GM18867 (cell line): ENCODE results near the gene POM121L12.

Experiments
- ATAC-seq: cut with Tn5 transposase; IDR thresholded peaks from one replicate; pipeline ENCODE4 v1.9.1; 2021; ENCODE audit warnings: mild to moderate bottlenecking, moderate library complexity; ENCODE audit not compliant: unreplicated experiment

POM121L12 gene

DNA sequence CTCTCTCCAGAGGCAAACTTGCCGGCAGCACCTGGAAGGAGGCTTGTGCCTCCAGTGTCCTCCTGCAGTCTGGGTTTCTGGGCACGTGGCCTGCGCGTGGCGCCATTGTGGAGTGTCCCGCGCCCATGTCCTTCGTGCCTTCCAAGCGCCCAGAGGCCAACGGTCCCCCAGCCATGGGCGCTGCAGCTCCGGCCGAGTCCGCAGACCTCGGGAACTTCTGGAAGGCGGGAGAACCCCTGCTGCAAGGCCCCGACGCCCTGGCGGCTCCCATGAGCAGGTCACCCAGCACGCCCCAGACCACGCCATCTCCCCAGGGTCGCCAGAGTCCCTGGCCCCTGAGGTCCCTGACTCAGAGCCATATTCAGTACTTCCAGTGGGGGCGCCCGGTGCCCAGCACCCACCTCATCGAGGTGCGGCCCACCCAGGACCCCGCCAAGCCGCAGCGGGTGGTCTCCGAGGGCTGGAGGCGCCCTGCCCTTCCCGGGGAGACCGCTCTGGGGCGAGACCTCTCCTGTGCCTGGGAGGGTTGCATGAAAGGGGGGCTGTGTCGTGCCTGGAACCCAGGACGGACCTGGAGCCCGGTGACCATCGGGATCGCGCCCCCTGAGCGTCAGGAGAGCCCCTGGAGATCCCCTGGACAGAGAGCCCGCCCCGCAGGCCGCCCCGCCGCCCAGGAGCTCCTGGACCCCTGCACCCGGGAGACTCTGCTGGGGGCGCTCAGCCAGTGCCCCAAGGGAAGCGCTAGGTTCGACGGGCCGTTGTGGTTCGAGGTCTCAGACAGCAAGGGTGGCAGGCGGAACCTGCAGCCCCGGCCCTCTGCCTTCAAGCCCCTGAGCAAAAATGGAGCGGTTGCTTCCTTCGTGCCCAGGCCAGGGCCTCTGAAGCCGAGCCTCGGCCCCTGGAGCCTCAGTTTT is at the start of gene POM121L12:
Gene POM121L12, plus strand, starts transcription at position 135 of the 914 bp plus-strand sequence. Its CDS starts 39 bp downstream, at position 174.
- ATAC-seq: no peak

DNA sequence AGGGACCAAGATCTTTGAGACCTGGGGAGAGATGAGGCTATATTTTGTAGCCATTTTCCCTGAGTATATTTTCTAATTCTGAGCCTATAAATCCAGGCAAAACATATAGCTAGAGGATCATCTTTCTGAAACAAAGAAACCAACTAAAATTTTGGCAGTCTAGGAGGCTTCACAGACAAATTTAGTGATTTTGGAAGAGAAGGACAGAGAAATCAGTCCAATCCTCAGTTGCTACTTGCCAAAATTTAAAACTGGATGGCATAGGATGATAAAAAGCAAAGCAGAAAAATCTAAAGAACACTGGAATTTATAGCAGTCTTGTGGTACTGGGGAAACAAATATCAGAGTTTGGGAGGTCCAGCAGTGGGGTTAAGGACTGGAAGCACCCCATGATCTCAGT is 43.4 kb upstream of the POM121L12 start:
- ATAC-seq: no peak

DNA sequence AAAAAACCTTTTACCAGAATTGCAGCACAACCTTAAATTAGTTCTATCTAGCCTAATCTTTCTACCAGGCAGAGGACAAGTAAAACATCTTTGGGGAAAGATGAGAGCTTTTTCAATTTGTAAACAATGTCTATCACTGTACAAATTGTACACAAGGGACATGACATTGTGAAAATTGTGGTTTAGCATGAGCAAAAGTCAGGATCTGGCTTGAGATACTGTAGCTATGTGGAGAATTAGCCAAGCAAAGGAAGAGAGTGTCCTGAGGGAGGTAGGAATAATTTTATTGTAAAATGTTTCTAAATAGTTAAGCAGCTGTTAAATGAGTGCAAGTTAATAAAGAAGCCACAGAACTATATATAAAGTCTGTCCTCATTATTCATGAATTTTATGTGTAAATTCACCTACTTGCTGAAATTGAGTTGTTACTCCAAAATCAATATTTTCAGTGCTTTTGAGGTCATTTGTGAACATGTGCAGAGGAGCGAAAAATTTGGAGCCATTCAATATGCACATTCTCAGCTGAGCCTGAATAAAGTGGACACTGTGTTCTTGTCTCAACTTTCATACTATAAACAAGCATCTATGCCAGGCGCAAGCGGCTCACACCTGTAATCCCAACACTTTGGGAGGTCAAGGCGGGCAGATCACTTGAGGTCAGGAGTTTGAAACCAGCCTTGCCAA is 42.8 kb upstream of the POM121L12 start:
- ATAC-seq: no peak

DNA sequence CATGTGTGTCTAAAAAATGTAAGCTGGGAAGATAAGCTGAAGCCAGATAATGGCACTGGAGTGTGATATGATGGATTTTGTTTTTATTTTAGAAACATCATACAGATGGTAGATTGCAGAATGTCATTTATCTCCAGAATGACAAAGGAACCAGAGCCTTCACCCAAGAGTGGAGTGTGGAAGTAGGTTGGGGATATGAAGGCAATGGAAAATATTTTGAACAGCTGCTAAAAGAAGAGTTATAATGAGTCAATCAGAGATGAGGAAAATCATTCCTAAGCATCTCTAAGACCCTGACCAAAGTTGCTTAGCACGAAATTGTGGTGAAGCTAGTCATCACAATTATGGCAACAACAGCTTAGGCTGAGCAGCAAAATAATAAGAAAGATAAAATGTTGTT is 39.8 kb upstream of the POM121L12 start:
- ATAC-seq: no peak

DNA sequence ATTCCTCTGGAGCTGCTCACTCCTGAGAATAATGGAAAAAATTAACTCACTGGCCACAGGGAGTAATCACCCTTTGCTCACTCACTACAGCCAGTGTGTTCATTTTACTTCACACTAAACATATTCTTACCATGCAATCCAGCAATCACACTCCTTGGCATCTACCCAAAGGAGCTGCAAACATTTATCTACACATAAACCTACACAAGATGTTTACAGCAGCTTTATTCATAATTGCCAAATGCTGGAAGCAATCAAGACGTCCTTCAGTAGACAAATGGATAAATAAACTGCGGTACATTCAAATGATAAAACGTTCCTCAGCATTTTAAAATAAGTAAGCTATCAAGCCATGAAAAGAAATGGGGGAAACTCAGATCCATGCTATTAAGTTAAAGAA is 34.2 kb upstream of the POM121L12 start:
- ATAC-seq: no peak

DNA sequence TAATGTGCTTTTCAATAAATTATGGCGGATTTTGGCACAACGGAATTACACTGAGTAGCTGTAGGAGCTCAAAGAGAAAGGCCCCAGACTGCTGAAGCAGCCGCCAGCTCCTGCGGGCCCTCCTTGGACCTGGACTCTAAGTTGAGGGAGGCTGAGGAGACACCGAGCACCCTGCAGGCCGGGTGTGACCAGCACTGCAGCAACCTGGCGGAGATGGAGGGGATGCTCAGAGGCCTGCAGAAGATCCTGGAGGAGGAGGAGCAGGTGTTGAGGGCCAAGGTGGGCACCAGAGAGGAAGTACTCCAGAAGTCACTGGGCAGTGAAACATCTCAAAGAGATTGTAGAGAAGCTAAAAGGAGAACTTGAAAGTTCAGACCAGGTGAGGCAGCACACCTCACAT is 33.0 kb upstream of the POM121L12 start:
- no peak for ATAC-seq

DNA sequence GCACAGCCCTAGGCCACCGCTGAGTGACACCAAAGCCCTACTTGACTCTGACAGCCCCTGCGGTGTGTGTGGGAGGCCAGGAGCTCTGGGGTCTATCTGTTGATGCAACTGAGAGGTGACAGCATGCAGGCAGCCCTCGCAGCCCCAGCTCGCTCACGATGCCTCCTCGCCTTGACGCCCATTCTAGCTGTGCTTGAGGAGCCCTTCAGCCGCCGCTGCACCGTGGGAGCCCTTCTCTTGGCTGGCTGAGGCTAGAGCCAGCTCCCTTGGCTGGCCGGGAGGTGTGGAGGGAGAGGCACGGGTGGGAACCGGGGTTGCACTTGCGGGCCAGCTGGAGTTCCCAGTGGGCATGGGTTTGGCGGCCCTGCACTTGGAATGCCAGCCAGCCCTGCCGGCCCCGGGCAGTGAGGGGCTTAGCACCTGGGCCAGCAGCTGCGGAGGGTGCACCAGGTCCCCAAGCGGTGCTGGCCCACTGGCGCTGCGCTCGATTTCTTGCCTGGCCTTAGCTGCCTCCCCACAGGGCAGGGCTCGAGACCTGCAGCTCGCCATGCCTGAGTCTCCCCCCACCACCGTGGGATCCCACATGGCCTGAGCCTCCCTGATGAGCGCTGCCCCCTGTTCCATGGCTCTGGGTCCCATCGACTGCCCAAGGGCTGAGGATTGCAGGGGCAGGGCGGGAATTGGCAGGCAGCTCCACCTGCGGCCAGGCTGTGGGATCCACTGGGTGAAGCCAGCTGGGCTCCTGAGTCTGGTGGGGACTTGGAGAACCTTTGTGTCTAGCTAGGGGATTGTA is 31.6 kb upstream of the POM121L12 start:
- ATAC-seq: no peak

DNA sequence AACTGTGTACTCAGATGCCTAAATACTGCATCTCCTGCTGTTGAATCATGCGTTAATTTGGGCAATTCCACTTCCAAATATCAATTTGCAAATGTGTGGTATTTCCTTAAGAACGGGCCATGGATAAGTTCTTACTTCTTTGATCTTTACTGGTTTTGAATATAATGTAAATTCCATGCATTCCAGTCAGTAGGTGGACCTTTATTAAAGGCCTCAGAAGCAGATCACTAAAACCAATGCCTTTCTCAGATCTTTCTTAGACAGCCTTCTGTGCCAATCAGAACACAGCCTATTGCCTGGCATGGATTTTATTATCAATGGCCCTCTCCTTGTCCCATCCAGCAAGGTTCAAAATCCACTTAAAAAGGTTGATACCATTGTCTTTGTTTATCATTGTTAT is 21.5 kb upstream of the POM121L12 start:
- no peak for ATAC-seq

DNA sequence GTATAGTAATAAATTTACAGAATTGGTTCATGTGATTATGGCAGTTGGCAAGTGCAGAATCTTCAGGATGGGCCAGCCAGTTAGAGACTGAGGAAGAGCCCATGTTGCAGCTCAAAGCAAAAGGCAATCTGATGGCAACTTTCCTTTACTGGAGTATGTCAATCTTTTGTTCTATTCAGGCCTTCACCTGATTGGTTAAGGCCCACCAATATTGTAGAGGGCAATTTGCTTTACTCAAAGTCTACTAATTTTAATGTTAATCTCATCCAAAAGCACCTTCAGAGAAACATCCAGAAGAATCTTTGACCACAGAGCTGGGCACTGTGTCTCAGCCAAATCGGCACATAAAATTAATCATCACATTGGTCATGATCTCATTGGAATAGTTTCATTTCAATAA is 20.0 kb upstream of the POM121L12 start:
- no peak for ATAC-seq

DNA sequence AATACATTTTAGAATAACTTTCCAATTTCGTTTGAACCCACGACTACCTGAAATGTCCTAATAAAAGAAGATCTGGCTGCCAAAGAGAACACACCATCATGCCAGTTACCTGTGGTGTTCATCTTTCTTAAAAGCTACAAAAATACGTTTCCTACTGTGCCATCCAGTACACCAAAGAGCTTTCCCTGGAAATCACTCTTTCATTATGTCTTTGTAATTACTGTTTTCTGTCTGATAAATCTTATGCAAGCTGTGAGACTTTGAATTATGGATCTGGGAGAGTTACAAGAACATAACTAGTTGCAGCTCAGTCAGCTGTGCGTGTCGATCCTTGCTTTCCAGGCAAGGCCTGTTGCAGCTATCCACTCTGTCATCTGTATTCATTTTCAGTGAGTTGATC is 12.5 kb upstream of the POM121L12 start:
- no peak for ATAC-seq

DNA sequence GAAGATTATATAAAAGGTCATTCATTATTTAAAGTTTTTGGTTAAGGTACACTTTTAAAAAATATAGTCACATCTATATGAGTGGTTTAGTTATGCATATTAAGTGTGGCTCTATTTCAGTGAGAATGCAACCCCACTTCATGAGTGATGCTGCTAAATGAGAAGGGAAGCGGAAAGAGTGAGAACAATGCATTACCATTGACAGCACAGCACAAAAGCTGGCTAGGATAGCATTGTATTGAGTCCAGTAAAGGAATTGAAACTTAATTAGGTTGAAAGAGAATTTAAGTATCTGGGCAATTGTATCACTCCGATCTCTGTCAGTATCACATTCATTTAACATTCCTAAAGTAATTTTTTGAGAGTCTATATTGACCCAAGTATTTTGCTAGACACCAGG is 13.2 kb downstream of the POM121L12 start:
- ATAC-seq: no peak

DNA sequence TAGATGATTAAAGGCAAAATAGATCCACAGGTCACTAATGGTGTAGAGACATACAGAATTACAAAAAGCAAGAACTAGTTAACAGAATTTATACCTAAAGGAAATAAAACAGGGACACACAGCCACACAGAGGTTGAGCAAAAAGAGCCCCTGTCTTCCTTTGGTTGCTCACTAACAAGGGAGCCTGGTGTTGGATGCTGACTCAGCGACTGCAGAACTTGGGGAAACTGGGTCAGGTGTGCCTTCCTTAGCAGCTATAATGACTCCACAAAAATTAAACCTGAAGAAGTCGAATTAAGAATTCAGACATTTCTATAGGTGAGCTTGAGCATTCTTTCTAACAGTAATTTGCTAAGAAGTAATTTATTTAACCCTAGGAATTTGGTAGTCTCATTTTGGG is 15.0 kb downstream of the POM121L12 start:
- ATAC-seq: no peak

DNA sequence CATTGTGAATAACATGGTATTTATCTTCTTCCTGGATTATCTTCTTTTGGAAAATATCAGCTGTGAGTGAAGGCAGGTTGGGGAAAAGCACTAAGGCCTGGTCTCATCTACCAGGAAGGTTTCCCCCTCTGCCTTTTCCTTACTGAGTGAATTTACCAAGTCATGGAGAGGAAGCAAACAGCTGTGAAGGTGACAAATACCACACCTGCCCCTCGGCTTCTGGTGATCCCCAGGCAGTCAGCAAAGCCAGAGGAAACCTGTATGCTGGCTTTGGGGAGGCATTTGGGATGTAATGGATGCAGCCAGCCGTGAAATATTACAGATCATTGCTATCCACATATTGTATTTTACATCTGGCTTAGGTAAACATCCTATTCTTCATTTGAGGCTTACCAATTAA is 24.2 kb downstream of the POM121L12 start:
- ATAC-seq: no peak

DNA sequence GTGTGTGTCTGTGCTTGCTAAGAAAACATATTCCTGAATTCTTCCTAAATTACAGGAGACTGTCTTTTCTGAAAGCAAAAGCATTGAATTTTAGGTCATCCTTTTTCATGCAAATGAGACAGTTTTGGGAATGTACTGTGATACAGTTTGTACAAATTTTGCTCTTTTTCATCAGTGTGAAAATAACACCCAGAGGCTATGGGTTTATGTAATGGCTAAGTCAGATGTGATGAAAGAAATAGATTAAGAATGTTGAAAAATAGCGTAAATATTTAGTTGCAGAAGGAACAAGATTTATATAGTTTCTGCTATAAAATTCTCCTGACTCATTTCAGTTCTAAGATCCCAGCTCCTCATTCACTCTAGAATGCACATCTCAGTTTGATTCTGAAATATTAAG is 24.6 kb downstream of the POM121L12 start:
- no peak for ATAC-seq

DNA sequence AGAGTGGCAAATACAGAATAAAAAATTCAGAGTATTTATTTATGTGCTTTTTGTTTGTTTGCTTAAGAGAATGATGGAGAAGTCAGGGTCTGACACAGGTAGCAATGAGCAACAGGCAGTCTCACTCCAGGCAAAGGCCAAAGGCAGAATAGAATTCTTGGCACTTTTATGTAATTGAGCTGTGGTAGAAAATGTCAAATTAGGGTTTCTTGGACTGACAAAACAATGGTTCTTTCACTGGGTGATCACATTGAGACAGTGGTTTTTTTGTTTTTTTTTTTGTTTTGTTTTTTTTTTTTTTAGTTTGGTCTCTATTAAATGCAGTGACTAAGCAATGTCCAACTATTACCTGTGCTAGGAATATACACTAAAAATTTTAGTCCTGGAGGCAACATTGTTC is 27.4 kb downstream of the POM121L12 start:
- ATAC-seq: no peak

DNA sequence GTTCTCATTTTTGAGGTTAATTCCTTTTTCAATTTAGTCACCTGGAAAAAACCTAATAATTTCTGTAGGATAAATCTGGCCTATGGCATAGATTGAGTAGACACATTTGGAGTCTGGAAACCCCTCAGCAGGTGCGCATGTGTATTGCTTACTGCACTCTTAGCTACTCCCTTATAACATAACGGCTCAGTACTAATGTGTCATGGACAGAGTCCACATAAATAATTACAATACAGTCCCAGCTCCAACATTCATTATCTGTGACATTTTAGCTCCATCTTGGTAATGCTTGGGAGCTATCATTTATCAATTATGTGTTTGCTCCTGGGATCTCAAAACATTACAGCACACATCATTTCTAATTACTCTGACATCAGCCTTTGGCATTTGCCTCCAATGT is 33.2 kb downstream of the POM121L12 start:
- ATAC-seq: no peak

DNA sequence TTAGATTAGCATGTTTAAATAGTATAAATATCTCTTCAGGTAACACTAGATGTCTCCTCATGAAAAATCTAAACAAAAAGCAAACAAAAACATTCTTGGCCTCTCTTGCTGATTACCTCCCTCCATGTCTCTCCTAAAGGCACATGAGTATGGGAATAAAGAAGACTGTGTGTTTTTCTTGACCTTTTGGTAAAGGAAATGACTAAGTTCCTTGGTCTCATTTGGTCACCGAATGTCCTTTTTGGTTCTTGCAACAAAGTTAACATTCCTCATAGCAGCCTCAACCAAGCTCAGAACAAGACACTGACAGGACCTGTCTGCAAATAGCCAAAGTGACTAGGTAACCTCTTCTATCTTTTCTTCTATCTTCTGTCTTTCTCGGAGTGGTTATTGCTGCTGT is 35.5 kb downstream of the POM121L12 start:
- ATAC-seq: no peak
